Medulla oblongata (tissue), 1 donor: ENCODE measurements around the gene RNF224.

Experiments
- DNase-seq: peaks from one replicate; pipeline ENCODE4 v3.0.0-alpha.2; 2015; ENCODE audit errors: extremely low spot score

The RNF224 gene

GRCh38 chr9:137192448-137192780 lies 34.9 kb upstream of the RNF224 start:
- no peak for DNase-seq

DNA sequence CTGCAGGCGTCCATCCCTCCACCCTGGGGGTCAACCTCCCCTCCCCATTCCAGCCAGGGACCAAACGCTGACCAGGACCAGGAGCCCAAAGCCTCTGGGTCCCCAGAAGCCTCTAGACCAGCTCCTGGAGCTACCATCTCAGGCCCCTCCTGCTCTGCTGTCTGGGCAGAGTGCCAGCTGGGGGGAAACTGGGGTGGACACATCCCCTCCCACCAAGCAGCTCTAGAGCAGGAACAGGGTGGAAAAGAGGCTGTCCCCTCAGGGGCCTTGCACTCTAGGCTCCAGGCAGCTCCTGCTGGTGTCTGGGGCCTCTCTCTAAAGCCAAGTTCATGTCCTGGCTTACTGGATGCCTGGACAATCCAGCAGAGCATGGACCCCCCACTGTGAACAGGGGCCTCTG lies 34.4 kb upstream of the RNF224 start:
- no peak for DNase-seq

GRCh38 chr9:137193771-137194170 lies 33.5 kb upstream of the RNF224 start:
- DNase-seq = no peak

DNA sequence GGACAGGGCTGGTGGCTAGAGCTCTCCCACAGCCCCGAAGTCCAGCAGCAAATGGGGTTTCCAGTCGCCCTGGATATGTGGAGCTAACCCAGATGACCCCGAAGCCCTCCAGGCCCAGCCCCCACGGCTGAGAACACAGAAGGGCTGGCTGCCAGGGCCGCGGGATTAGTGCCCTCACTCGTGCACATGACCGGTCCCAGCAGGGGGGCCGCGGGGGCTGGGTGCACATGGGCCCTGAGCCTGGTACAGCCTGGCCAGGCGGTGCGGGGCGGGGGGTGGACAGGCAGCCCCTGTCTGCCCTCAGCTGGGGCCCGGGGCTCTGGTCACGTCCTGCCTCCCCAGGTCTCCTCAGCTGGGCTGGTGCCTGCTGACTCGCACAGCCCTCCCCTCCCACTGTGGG lies 32.9 kb upstream of the RNF224 start:
- peak; percentile 88 for DNase-seq

DNA sequence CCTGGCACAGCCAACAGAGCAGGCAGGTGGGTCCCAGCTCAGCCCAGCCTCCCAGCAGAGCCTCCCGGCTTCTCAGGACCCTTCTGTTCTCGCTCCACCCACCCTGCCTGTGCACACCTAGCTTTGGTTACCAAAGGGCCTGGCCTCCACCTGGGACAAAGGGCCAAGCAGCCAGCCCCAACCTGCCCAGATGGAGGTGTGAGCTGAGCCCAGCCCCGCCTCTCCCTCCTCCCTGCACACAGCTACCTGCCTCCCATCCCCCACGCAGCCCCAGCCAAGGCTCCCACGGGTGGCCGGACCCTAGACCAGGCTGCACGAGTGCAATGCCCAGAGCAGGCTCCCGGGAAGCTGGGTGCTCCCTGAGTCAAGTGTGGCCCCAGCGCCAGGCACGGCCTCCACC lies 32.4 kb upstream of the RNF224 start:
- no peak for DNase-seq

- no peak for DNase-seq
These were observed 31.6 kb upstream of the RNF224 start for GRCh38 chr9:137195525-137196220.

DNA sequence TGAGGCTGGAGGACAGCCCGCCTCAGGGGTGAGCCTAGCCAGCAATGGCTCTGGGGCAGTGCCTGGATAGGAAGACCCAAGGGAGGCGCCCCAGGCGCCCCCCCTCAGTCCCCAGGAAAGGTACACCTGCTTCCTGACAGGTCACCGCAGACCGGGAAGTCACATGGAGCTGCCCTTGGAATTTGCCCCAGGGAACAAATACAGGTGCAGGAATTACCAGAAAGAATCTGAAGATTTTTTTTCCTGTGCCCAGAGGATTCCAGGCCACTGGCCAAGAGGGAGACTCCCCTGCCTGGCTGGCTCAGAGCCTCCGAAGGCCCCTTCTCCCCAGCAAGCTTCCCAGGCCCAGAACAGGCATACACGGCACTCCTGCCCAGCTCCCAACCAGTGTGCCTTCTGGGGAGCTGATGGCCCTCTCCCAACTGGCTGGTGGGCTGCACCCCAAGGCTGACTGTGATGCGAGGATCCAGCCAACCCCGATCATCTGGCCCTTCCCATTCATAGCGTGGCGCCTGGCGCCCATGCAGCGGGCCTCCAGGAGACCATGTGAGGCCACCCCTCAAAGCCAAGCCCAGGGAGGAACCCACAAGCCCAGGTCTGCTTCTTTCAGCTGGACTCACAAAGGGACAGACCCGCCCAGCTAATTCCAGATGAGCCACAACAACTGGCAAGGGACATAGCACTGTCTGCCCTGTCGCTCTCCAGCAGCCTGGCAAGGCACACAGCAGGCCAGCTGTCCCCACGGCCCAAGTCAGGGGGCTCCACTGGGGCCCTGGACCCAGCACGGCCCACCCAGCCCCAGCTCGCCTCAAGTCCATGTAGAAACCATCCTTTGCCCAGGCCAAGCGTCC lies 29.0 kb upstream of the RNF224 start:
- peak; percentile 39 for DNase-seq

- DNase-seq = peak; percentile 39
These were observed 28.4 kb upstream of the RNF224 start for GRCh38 chr9:137198902-137199283.

DNA sequence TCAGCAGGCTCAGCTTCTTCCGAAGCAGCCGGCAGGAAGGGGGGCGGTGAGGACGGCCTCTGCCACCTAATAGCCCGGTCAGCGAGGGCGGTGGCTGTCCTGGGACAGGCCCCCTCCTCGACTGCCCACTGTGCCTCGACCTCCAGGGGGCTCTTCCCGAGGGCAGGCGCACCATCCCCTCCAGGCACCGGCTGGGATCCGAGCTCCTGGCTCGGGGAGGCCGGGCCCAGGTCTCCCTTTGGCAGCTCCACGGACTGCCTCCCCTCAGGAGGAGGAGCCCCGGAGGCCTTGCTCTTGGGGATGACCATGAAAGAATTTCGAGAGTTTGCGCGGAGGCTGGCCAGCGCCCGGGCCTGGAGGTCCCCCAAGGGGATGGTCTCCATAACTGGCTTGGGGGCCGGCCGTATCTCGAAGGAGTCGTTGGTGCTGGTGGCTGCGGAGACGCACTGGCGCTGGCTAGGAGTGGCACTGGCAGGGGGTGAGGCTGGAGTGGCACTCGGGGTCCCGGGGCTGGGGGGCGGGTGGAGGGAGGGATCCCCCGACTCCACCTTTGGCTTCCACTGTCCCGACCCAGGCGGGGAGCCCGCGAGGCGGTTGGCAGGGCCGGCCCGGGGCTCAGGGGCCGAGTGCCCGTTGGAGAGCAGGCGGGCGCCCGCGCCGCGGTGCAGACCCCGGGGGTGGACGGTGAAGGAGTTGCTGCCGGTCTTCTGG lies 27.7 kb upstream of the RNF224 start:
- no peak for DNase-seq

DNA sequence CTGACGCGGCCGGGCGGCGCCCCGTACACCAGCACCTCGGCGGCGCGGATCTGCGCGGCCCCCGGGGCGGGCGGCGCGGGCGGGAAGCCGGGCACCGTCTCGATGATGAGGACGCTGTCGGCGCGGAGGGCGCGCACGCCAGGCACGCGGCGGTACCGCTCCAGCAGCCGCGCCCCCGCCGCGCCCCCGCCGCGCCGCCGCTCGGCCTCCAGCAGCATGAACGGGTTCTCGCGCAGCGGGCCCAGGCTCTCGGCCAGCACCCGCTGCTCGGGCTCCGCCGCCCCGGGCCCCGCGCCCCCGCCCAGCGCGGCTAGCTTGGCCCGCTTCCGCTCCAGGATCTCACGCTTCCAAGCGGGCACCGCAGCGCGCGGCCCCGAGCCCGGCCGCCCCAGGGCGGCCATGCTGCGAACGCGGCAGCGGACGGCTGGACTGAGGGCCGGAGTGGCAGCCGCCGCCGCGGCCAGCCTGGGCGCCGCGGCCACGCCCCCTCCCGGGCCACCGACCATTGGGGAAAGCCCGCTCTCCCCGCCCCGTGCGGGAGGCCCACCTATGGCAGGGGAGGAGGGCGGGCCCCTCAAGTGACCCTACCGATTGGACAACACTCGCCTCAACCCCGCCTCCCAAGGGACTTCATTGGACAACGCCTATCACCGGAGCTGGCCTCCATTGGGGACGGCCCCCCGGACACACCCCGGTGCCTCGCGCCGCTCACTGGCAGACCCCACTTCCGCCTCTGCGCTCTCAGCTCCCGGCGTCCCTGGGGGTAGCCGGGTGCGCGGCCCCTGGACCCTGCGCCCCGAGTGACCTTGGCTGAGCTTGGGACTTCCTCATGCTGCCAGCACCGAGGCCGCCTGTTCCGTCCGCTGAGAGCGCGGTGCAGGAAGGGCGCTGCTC lies 26.7 kb upstream of the RNF224 start, which contains the start of gene TPRN:
TSS of gene TPRN (minus strand) at position 431 of the 894 bp plus-strand sequence. CDS start at position 401, 30 bp downstream.
- DNase-seq = peak; percentile 99

DNA sequence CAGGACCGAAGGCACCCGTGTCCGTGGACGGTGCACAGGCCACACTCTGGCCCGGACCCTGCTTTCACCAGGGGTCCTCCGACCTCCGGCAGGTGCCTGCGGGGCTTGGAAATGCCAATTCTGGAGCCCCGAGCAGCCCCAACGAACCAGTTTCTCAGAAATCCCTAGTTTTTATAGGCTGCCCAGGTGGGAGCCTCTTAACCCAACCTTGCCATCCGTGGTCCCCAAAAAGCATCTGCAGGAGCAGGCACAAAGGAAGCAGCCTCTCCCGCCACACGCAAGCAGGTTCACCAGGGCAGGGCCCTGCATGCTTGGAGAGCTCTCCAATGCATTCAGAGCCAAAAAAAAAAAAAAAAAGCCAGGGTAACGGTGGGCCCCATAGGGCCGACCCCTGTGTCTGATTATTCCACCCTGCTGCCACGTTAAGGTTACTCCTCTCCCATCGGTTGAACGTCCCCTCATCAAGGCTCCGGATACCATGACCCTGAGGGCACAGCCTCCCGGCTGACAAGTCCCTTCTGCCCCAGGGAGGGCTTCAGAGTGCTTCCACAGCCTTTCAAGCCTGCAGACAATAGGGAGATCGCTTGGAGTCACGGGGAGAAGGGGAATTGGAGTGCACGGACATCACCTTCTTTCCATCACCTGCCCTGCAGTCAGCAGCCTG lies 26.0 kb upstream of the RNF224 start:
- DNase-seq = no peak

GRCh38 chr9:137202966-137203365 lies 24.3 kb upstream of the RNF224 start:
- DNase-seq = no peak

GRCh38 chr9:137204731-137205125 lies 22.6 kb upstream of the RNF224 start:
- no peak for DNase-seq

GRCh38 chr9:137205126-137206069 lies 21.9 kb upstream of the RNF224 start, which contains the start of the genes NDOR1 and TMEM203:
Gene NDOR1 (plus strand): TSS chr9:137205700. CDS start chr9:137205778, 78 bp downstream.
Gene TMEM203 (minus strand): TSS chr9:137205648. CDS start chr9:137205414, 234 bp downstream.
- DNase-seq = peak; percentile 92

GRCh38 chr9:137206602-137207001 lies 20.7 kb upstream of the RNF224 start:
- DNase-seq = no peak

GRCh38 chr9:137211532-137211931 lies 15.8 kb upstream of the RNF224 start:
- DNase-seq = no peak

DNA sequence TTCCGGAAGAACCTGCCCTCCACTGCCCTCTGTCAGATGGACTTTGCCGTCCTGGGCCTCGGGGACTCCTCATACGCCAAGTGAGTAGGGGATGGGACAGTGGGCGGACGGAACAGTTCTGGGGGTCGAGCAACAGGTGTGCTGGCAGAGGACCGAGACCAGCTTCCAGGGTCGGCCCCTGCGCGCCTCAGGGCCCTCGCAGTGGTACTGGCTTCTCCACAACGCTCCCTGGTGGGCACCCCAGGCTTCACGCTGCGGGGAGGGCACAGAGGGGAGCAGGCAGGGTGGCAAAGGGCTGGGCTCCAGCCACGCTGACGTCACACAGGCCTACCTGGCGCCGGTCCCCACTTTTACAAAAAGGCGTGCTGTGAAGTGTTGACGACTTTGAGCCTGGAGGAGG lies 14.8 kb upstream of the RNF224 start:
- DNase-seq = no peak

- peak; percentile 76 for DNase-seq
These were observed 13.9 kb upstream of the RNF224 start for GRCh38 chr9:137213160-137214060.

- no peak for DNase-seq
These were observed 12.7 kb upstream of the RNF224 start for GRCh38 chr9:137214620-137215019.
